PC-9 (cell line): ENCODE measurements around the gene FARS2.

Experiments used
- EZH2 ChIP-seq: fragments of 200-600 bp; sonication (generic); IDR thresholded peaks from 2 replicates; pipeline ENCODE4 v1.8.0; 2017; ENCODE audit warnings: antibody characterized with exemption, low read depth
- TF ChIP-seq, protein P1 (sequence below): fragments of 200-600 bp; sonication (generic); conservative IDR thresholded peaks from 2 replicates; pipeline ENCODE4 v1.6.1; 2017; ENCODE audit warnings: mixed run types, antibody characterized with exemption, mild to moderate bottlenecking, moderate library complexity

GRCh38 chr6:5282191-5282623 is 20.9 kb downstream of the FARS2 start:
- TF ChIP-seq, protein P1, sequence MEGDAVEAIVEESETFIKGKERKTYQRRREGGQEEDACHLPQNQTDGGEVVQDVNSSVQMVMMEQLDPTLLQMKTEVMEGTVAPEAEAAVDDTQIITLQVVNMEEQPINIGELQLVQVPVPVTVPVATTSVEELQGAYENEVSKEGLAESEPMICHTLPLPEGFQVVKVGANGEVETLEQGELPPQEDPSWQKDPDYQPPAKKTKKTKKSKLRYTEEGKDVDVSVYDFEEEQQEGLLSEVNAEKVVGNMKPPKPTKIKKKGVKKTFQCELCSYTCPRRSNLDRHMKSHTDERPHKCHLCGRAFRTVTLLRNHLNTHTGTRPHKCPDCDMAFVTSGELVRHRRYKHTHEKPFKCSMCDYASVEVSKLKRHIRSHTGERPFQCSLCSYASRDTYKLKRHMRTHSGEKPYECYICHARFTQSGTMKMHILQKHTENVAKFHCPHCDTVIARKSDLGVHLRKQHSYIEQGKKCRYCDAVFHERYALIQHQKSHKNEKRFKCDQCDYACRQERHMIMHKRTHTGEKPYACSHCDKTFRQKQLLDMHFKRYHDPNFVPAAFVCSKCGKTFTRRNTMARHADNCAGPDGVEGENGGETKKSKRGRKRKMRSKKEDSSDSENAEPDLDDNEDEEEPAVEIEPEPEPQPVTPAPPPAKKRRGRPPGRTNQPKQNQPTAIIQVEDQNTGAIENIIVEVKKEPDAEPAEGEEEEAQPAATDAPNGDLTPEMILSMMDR = no peak
- no peak for TF ChIP-seq EZH2
